ENCODE results near the gene RASSF5.

Gene RASSF5

GRCh38 chr1:206508130-206508889 is 979 bp downstream of the RASSF5 start:
- H3K27ac ChIP-seq, result peak overlapping the region; percentile 76 to 82

GRCh38 chr1:206508956-206509355 is 1.6 kb downstream of the RASSF5 start:
- Histone ChIP-seq H3K4me3 (peak overlapping the region; percentile 73 to 88), H3K36me3 (no peaks in the 10 kb centered on the region), H3K27me3 (no peaks in the 10 kb centered on the region), H3K27ac (peak overlapping the region; percentile 76 to 82), H3K4me1 (peaks cover 0 to 71% (median 49%) of the 10 kb centered on the region in 4 donors), H3K9me3 (no peaks in the 10 kb centered on the region)
- peak in 1 of 2 donors; percentile 74 for DNase-seq
- intact Hi-C loops (cut with DNase I; ENCODE audit: low total_unique reads), result loop anchor here (10.0 kb wide), 1 partner anchor 156 kb away; no protein-coding TSS in a partner anchor
- no peak for TF ChIP-seq CTCF (IDR thresholded peaks at IDR 0.05)

More at GRCh38 chr1:206508130-206508889, 979 bp downstream of the RASSF5 start:
- peaks cover 0 to 71% (median 48%) of the 10 kb centered on the region in 4 donors for H3K4me1 ChIP-seq
- no peaks in the 10 kb centered on the region for H3K36me3 ChIP-seq
- H3K9me3 ChIP-seq, result no peaks in the 10 kb centered on the region
- intact Hi-C loops (cut with DNase I; ENCODE audit: low total_unique reads), result loop anchor here (10.0 kb wide), 1 partner anchor 156 kb away; no protein-coding TSS in a partner anchor
- peak in 1 of 2 donors; percentile 66 for DNase-seq
- no peaks in the 10 kb centered on the region for H3K27me3 ChIP-seq
- no peak for TF ChIP-seq CTCF (IDR thresholded peaks at IDR 0.05)
- H3K4me3 ChIP-seq, result peak overlapping the region; percentile 73 to 88

GRCh38 chr1:206509612-206510257 is 2.4 kb downstream of the RASSF5 start:
- intact Hi-C loops (cut with DNase I; ENCODE audit: low total_unique reads), result loop anchor here (10.0 kb wide), 1 partner anchor 155 kb away; no protein-coding TSS in a partner anchor
- TF ChIP-seq CTCF (IDR thresholded peaks at IDR 0.05), result no peak
- Histone ChIP-seq H3K4me3 (no peak overlapping the region), H3K27me3 (no peaks in the 10 kb centered on the region), H3K36me3 (no peaks in the 10 kb centered on the region), H3K27ac (no peak overlapping the region), H3K4me1 (peaks cover 0 to 71% (median 47%) of the 10 kb centered on the region in 4 donors), H3K9me3 (no peaks in the 10 kb centered on the region)
- peak in 1 of 2 donors; percentile 11 for DNase-seq

GRCh38 chr1:206510371-206510770 is 3.0 kb downstream of the RASSF5 start:
- intact Hi-C loops (cut with DNase I; ENCODE audit: low total_unique reads), result no loop called here
- DNase-seq, result no peak
- H3K36me3 ChIP-seq, result no peaks in the 10 kb centered on the region
- TF ChIP-seq CTCF (IDR thresholded peaks at IDR 0.05), result no peak
- H3K27ac ChIP-seq, result no peak overlapping the region
- H3K4me1 ChIP-seq, result peaks cover 0 to 67% (median 46%) of the 10 kb centered on the region in 4 donors
- H3K27me3 ChIP-seq, result no peaks in the 10 kb centered on the region
- H3K4me3 ChIP-seq, result no peak overlapping the region
- H3K9me3 ChIP-seq, result no peaks in the 10 kb centered on the region

GRCh38 chr1:206511362-206512057 is 4.2 kb downstream of the RASSF5 start:
- Histone ChIP-seq H3K27ac (no peak overlapping the region), H3K36me3 (no peaks in the 10 kb centered on the region), H3K9me3 (no peaks in the 10 kb centered on the region), H3K4me3 (no peak overlapping the region), H3K27me3 (no peaks in the 10 kb centered on the region), H3K4me1 (peaks cover 0 to 57% (median 45%) of the 10 kb centered on the region in 4 donors)
- intact Hi-C loops (cut with DNase I; ENCODE audit: low total_unique reads), result loop anchor here (2.0 kb wide), 1 partner anchor 19 kb away; no protein-coding TSS in a partner anchor
- no peak for DNase-seq
- TF ChIP-seq CTCF (IDR thresholded peaks at IDR 0.05), result no peak
